ENCODE data around the gene KICS2.
"Not testable (repeated sequence)": the region's sequence is repeated elsewhere in the genome, so short reads cannot be mapped to it uniquely, and the experiment has no call there.

The KICS2 gene

GRCh38 chr12:64216239-64216638 is 5.9 kb downstream of the KICS2 start:
- no peak for DNase-seq (ENCODE audit: low read depth in 2 of 2)

- no peak for DNase-seq (ENCODE audit: low read depth in 2 of 2)
Observed at GRCh38 chr12:64212119-64212746, 9.9 kb downstream of the KICS2 start.

- DNase-seq (ENCODE audit: low read depth in 2 of 2): no peak
Observed at GRCh38 chr12:64207453-64207852, 14.6 kb downstream of the KICS2 start.

- DNase-seq (ENCODE audit: low read depth in 2 of 2): no peak
Observed at GRCh38 chr12:64205542-64205941, 16.6 kb downstream of the KICS2 start.

- no peak for DNase-seq (ENCODE audit: low read depth in 2 of 2)
Observed at GRCh38 chr12:64203775-64204174, 18.3 kb downstream of the KICS2 start.

GRCh38 chr12:64203036-64203435 is 19.1 kb downstream of the KICS2 start:
- no peak for DNase-seq (ENCODE audit: low read depth in 2 of 2)

- DNase-seq (ENCODE audit: low read depth in 2 of 2): not testable (repeated sequence)
Observed at GRCh38 chr12:64195841-64196240, 26.3 kb downstream of the KICS2 start.

- no peak for DNase-seq (ENCODE audit: low read depth in 2 of 2)
Observed at GRCh38 chr12:64194333-64195149, 27.6 kb downstream of the KICS2 start.

- no peak for DNase-seq (ENCODE audit: low read depth in 2 of 2)
Observed at GRCh38 chr12:64193931-64194330, 28.2 kb downstream of the KICS2 start.

- no peak for DNase-seq (ENCODE audit: low read depth in 2 of 2)
Observed at GRCh38 chr12:64192644-64193444, 29.3 kb downstream of the KICS2 start.

- no peak for DNase-seq (ENCODE audit: low read depth in 2 of 2)
Observed at GRCh38 chr12:64190140-64190539, 32.0 kb downstream of the KICS2 start.

GRCh38 chr12:64189530-64189929 is 32.6 kb downstream of the KICS2 start:
- no peak for DNase-seq (ENCODE audit: low read depth in 2 of 2)

- no peak for DNase-seq (ENCODE audit: low read depth in 2 of 2)
Observed at GRCh38 chr12:64187794-64188193, 34.3 kb downstream of the KICS2 start.

- DNase-seq (ENCODE audit: low read depth in 2 of 2): peak; percentile 75
Observed at GRCh38 chr12:64187370-64187769, 34.7 kb downstream of the KICS2 start.

GRCh38 chr12:64186789-64187188 is 35.3 kb downstream of the KICS2 start:
- DNase-seq (ENCODE audit: low read depth in 2 of 2): no peak

GRCh38 chr12:64184216-64184615 is 37.9 kb downstream of the KICS2 start:
- DNase-seq (ENCODE audit: low read depth in 2 of 2): no peak

GRCh38 chr12:64181430-64182291 is 40.4 kb downstream of the KICS2 start:
- peak; percentile 90 to 92 for DNase-seq (ENCODE audit: low read depth in 2 of 2)

- no peak for DNase-seq (ENCODE audit: low read depth in 2 of 2)
Observed at GRCh38 chr12:64180951-64181350, 41.1 kb downstream of the KICS2 start.

GRCh38 chr12:64178122-64178521 is 44.0 kb downstream of the KICS2 start:
- DNase-seq (ENCODE audit: low read depth in 2 of 2): peak; percentile 70 to 73

GRCh38 chr12:64177001-64177400 is 45.1 kb downstream of the KICS2 start:
- no peak for DNase-seq (ENCODE audit: low read depth in 2 of 2)

- peak in 1 of 2 experiments; percentile 32 for DNase-seq (ENCODE audit: low read depth in 2 of 2)
Observed at GRCh38 chr12:64175254-64175945, 46.7 kb downstream of the KICS2 start.
